Fibroblast of skin of left quadriceps (primary cell): ENCODE measurements around the gene CNOT3.
"Not testable (repeated sequence)": the region's sequence is repeated elsewhere in the genome, so short reads cannot be mapped to it uniquely, and the experiment has no call there.

Experiments used
- DNase-seq, 2 experiments: peaks; one replicate each; pipeline ENCODE4 v3.0.0-alpha.2; 2013; ENCODE audit warnings: low read depth in 2 of 2

The CNOT3 gene

GRCh38 chr19:54169149-54169740 is 31.7 kb downstream of the CNOT3 start:
- no peak for DNase-seq

GRCh38 chr19:54171736-54172431 is 34.3 kb downstream of the CNOT3 start:
- not testable (repeated sequence) for DNase-seq

- DNase-seq: no peak
Observed at GRCh38 chr19:54172471-54173358, 35.2 kb downstream of the CNOT3 start, which contains the start of gene TMC4. Gene TMC4, minus strand, starts transcription at chr19:54173160. Its CDS starts 43 bp downstream, at chr19:54173117.

- DNase-seq: no peak
Observed at GRCh38 chr19:54173359-54173699, 35.8 kb downstream of the CNOT3 start.

- DNase-seq: no peak
Observed at GRCh38 chr19:54173951-54174834, 36.6 kb downstream of the CNOT3 start.

GRCh38 chr19:54178581-54179261 is 41.2 kb downstream of the CNOT3 start:
- DNase-seq: no peak

GRCh38 chr19:54179262-54179852 is 41.8 kb downstream of the CNOT3 start:
- no peak for DNase-seq

- no peak for DNase-seq
Observed at GRCh38 chr19:54179921-54180461, 42.4 kb downstream of the CNOT3 start.

- no peak for DNase-seq
Observed at GRCh38 chr19:54180691-54181091, 43.1 kb downstream of the CNOT3 start.

- DNase-seq: not testable (repeated sequence)
Observed at GRCh38 chr19:54181894-54182293, 44.3 kb downstream of the CNOT3 start.

GRCh38 chr19:54183431-54183830 is 45.9 kb downstream of the CNOT3 start:
- no peak for DNase-seq

GRCh38 chr19:54186351-54186750 is 48.8 kb downstream of the CNOT3 start:
- no peak for DNase-seq

GRCh38 chr19:54186934-54187381 is 49.4 kb downstream of the CNOT3 start:
- DNase-seq: no peak

- no peak for DNase-seq
Observed at GRCh38 chr19:54188215-54188871, 50.8 kb downstream of the CNOT3 start.

- DNase-seq: no peak
Observed at GRCh38 chr19:54189145-54189734, 51.7 kb downstream of the CNOT3 start, which contains the start of gene MBOAT7. Gene MBOAT7, minus strand, starts transcription at chr19:54189580. Its CDS starts 1,072 bp downstream, at chr19:54188508.

GRCh38 chr19:54189735-54190502 is 52.4 kb downstream of the CNOT3 start:
- DNase-seq: peak; percentile 100

- peak; percentile 99 for DNase-seq
Observed at GRCh38 chr19:54190503-54191010, 53.0 kb downstream of the CNOT3 start.
